NCI-H2107 treated with DMSO at 0.1 percent for 48 hours (cell line): ENCODE results near the gene SPOCK2.

Experiments used
- DNase-seq: peaks from one replicate; lab custom pipeline; 2025; ENCODE audit not compliant: unreplicated experiment; lab: John Stamatoyannopoulos, UW

SPOCK2 gene

DNA sequence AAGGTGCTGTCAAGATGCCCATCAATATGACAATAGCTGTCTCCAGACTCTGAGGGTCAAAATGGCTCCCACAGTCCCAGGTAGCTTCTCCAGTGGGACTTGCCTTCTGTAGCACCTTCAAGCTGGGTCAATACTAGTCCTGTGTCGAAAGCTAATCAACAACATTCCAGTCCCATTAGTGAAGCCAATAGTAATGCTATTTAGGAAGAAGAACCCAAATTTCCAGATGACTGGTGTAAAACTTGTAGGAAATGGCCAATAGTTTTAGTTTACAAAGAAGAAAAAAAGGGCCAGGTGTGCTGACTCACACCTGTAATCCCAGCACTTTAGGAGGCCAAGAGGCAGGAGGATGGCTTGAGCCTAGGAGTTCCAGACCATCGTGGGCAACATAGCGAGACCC is 2.0 kb upstream of the SPOCK2 start:
- no peak for DNase-seq

DNA sequence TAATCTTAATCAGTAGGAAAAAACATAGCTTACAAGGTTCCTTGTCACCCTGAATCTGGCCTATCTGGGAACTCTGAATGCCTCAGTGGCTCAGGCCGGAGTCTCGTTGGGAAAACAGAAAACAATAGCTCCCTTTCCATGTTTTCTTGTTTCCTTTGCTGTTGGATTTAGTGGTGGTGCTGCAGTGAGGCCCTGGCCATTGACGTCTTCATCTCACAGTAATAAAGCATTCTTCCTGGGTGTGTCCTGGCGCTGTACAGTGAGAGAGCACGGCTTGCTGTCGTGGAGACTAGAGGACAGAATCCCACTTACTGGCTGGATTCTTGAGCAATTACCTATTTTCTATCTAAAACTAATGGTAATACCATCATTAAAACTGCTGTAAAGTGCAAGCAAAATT is 1.3 kb upstream of the SPOCK2 start:
- DNase-seq: no peak

DNA sequence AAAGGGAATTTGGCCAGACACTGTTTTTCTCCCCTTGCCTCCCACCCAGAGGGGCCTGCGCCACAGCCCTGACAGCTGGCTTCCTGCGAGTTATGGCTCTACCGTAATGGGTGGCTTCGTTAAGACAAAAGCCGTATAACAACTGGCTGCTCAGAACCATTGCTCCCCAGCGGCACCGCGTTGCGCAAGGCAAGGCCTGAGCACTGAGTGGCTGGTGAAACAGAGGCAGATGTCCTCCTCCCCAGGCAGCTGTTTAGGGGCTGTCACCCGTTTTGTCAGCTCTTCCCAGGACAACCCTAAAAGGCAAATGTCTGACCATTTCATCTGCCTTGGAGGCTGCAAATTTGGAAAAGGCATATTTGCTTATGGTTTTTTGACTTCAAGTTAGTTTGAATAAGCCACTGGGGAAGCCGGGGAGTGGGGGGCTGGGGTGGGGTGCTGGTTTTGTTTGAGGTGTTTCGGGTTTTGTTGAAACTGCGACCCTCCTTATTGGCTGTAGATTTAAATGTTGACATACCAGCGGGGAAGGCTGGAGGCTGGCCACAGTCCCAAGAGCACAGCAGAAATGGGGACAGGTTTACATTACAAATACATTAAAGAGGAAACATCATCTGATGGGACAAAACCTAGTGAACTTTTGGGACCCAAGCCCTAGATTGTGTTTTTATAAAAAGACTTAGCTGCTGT is 681 bp upstream of the SPOCK2 start:
- no peak for DNase-seq

DNA sequence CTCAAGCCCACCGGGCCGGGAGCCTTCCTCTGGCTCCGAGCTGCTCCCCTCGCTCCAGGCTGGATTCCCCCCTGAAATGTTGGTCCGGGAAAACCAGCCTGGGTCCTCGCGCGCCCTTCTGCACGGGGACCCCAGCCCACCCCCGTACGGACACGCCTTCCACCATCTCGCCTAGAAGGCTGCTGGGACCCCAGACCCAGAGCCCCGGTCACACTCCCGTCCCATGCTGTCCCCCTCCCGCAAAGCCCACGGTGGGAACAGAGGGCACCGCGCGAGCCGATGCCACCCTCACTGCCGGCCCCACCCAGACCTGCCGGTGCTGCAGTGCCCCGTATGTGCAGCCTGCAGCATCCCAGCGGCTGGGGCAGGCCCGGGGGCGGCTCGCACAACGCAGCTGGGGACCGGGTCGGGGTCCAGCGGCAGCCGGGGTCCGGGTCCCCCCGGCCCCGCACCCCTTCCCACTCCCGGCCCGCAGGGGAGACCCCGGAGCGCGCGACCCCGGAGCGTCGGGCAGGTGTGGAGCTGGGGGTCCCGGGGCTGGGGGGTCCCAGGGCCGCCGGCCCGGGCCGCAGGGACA is 871 bp downstream of the SPOCK2 start:
- no peak for DNase-seq

DNA sequence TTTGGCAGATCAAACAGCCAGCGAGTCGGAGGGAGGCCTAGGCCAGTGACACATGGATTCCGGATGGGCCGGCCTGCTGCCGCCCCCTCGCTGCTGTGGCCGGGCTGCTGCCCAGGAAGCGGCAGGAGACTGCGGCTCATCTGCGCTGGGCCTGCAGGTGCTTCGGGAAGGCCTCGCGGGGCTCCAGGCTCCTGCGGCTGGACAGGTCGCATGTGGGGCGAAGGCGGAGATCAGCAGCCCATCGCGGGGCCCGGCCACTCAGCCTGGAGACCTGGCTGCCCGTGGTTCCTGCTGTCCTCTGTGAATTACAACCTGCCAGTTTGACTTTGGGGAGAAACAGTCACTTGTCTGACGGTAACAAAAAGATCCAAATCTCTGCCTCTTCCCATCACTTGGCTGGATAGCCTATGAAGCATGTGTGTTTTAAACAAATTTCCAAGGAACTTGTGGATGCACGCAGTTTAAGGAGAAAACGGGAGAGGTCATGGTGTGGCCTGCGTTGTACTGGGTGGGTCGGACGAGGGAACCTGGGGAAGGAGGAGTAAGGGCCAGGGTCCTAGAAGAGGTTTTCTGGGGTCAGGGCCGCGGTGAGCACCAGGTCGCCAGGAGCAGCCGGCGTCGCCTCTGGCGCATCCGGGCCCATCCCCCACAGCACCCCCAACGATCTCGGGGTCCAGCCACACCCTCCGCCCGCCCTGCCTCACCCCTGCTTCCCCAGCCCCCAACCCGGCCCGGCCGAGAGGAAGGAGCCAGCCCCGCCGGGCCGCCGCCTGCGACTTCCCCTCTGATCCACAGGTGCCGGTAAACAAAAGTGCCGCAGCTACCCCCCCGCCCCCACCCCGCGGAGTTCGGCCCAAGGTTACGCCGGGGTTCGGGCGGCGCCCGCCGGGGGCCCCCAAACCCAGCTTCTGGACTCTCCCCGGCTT is 1.6 kb downstream of the SPOCK2 start:
- no peak for DNase-seq

DNA sequence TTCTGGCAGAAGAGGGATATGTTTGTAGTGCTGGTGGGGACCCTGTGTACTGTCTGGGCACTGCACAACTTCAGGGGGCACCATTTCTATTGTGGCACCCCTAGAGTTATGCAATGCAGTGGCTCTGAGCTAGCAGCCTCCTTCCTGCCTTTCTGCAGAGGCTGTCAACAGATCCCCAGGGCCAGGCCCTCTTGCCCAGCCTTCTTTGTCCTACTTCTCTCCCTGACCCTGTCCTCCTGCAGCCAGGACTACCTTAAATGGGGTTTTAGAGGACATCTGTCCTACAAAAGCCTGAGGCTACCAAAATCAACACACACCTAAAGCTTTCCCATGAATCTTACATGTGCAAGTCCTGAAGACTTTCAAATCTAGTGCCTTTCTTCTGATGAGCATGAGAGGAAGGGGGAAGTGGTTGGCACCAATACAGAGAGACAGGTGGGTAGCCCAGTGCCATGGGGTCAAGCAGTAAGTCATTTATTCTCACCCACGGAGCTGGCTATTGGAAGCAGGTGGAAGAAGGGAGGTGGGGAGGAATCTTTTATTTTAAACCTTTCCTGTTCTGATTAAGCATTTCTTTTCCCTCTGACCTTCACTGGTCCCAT is 2.4 kb downstream of the SPOCK2 start:
- DNase-seq: no peak

DNA sequence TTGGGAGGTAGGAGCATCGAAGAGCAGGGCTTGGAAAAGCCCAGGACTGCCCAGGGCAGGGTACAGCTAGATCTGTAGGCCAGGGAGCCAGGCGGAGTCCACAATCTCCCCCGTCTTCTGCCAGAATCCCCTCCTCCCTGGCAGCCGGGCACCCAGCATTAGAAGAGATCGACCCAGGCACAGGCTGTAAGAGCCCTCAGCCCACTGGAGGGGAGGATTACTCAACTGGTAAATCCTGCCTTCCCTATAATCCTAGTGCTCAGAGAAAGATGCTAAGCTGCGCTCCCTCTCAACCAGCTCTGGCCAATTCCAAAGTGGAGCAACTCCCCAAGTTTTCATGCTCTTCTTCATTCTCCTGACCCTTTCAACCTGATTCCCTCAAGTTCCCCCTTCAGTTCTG is 3.2 kb downstream of the SPOCK2 start:
- DNase-seq: no peak

DNA sequence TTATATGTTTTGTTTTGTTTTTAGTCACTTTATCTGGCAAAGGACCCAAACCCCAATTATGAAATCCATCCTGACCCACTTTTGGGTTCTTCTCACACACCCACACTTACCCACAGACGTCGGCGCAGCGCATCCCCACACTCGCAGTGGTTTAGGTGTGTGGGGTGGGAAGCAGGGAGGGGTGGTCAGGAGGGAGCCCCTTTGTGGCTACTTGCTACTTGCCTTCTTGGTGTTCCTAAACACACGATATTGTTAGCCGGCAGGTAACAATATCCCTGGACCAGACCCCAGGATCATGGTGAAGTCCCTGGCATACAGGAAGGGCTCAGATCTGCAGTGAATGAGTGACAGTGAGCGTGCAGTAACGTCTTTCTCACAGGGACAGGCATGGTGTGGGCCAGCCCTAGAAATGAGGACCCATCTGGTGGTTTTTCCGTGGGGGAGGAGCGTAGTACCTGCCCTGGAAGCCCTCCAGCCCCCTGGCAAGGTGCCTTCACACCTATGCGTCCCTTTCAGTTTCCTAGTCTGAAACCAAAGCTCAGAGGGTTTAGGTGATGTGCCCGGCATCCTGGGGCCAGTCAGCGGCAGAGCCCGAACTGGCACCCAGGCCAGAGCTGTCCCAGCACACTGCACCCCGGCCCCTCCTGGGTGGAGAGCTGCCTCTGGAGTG is 4.4 kb downstream of the SPOCK2 start:
- DNase-seq: no peak

DNA sequence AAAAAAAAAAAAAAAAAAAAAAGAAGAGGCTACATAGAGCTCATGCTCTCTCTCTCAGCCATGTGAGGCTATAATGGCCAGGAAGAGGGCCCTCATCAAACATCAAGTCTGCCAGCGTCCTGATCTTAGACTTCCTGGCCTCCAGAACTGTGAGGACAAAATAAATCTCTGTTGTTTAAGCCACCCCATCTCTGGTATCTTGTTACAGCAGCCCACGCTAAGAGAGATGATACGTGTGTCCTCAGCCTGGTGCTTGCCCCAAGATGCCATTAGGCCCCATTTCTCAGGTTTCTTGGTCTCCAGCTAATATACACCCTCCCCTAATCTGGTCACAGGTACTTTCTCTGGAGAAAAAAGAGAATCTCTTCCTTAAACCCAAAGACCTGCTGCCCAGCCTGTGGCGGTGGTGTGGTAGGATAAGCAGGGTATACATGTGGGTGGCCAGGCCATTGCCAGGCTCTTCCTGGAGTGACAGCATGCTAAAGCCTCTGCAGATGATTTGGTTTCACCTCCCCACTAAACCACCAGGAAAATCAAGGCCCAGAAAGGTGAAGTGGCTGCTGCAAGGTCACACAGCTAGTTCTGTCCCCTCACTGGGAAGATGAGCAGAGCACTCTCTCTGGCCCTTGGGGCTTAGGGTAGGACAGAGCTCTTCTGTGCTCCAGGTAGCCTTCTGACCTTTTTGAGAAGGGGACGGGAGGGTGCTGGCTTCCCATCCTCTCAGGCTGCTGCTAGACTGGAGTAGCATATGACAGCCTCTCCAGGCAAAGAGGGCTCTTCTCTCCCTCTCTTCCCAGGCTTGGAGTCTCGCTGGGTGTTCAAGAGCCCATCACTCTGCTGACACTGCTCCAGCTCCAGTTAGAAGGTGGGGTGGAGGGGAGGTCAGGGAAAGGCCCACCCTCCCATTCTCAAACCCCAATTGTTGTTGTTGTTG is 5.2 kb downstream of the SPOCK2 start:
- no peak for DNase-seq

DNA sequence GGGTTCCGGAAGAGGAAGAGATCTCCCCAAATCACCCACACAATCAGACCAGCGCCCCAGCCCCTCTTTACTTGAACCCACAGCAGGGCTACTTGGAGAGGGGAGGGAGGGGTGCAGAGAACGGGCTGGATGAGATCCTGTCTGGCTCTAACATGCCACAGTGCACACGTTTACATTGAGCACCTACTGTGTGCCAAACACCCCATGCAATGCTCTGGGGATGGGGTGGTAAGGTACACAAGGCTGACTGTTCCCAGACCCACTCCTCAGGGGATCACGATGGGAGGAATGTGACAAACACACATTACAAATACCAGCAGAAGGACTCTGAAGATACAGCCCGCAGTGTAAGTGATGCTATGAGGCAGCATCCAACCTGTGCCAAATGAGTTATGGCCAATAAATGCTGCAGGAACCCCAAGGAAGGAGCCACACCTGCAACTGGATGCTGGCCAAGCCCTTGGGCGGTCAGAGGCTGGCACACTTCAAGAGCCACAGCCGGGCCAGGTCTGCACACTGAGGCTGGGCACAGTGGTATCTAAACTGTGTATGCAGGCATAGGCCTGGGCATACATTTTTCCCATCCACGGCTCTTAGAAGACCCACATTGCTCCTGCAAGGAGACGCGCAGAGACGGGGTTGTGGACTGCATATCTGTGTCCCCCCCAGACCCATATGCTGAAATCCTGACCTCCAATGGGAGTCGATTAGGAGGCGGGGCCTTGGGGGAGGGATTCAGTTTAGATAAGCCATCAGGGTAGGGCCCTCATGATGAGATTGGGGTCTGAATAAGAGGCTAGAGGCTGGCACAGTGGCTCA is 6.4 kb downstream of the SPOCK2 start:
- DNase-seq: no peak

DNA sequence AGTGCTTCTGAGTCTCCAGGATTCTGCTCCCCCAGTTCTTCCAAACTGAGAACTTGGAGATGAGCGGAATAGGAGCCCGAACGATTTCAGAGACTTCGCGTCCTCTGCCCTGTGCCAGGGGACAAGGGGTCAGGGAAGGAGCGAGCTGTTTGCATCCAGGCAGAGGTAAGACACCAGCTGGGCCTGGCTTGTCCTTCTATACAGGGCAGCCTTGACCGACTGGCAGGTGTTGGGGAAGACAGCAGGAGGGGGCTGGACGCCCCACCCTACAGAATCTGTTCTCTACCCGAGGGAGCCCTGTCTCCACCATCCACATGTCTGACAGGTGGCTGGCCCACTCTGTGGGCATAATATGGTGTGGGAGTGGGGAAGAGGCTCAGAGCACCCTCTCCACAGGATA is 7.1 kb downstream of the SPOCK2 start:
- no peak for DNase-seq

DNA sequence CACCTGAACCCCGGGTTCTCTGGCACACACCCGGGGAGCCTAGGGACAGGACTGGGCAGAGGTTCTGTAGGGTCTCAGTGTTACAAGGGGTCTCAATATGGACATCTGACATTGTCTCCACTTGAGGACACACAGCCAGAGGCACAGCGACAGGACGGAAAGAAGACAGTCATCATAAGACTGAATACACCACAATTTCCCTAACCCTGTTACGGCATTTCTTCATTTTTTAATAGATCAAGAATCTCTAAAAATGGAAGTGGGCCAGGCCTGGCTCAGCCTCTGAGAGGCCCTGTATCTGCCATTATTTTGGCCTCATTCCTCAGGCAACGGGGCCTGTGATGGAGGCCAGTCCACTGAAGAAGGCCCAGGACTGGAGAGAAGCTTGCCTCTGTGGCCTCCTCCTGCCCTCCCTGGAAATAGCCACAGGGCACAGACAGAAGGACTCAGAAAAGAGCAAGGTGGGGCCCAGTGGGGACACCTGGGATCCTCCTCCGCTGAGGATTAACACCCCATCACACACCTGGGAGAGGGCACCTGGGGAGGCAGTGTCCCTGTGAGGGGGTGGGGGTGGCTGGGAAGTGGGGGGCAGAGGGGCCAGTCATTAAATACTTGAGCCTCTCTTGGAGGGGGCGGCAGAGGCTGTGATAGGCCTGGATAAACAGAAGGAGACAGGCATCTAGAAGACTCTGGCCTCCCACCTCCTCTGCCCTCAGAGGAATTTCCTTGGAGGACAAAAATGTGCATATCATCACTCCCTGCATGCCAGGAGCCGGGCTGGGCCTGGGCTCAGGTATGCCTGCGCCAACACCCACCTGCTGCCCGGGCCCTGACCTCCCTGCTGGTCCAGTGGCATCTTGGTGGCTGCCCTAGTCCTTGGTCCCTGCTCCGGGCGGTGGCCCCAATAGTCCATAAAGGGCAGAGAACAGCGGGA is 8.0 kb downstream of the SPOCK2 start:
- DNase-seq: no peak

DNA sequence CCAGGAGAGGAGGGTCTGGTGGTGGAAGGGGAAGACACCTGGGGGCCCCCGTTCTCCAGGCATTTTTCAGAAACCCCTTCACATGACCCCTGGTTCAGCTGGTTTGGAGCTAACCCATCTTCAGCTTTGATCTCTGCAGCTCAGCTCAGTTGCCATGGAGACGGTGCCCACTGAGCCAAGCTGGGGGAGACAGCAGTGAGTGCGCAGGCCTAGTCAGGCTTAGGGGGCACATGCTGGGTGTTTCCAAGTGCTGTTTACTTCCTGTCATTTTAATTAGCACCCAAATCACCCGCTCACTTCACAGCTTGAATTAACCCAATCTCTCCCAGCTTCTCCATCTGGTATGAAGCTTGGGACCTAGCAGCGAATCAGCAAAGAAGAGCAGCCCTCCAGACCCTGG is 9.0 kb downstream of the SPOCK2 start:
- no peak for DNase-seq

DNA sequence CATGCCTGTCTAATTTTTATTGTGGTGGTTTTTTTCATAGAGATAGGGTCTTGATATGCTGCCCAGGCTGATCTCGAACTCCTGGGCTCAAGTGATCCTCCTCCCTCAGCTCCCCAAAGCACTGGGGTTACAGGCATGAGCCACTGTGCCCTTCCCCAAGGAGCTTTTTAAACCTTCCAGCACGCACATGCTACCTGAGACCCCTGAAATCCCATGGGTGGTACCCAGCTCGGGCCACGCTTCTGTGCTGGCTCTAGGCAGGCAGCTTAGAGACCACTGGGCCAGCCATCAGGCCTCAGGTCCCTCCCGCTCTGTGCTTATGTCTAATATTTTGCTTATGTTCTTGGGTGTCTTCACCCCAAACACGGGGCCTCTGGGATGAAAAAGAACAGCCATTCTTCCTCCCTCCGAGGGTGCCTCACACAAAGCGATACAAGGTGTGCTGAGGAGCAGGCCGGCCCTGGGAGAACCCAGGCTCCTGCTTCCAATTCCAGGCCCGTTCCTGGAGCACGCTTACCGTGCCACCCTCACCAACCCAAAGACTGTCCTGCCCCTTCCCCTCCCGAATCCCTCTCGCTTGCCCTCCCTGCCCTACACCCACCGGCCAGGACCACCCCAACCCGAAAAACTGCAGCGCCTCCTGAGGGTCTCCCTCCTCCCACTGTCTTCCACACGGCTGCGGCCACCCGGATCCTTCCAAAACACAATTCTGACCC is 10.9 kb downstream of the SPOCK2 start:
- DNase-seq: no peak

DNA sequence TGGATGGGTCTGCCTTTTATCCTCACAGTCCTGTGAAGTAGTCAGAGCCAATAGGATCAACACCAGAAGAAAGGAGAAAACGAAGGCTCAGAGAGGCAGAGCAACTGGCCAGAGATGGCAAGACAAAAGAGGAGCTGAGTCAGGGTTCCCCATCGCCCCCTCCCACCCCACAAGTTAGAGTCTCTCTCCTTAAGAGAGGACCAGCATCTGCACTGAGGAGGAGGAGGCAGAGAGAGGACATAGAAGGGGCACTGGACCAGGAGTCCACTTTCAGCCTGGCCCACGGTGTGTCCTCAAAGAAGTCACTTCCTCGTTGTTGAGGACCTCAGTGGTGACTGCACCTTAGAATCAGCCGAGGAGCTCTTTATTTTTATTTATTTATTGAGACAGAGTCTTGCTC is 11.6 kb downstream of the SPOCK2 start:
- no peak for DNase-seq

DNA sequence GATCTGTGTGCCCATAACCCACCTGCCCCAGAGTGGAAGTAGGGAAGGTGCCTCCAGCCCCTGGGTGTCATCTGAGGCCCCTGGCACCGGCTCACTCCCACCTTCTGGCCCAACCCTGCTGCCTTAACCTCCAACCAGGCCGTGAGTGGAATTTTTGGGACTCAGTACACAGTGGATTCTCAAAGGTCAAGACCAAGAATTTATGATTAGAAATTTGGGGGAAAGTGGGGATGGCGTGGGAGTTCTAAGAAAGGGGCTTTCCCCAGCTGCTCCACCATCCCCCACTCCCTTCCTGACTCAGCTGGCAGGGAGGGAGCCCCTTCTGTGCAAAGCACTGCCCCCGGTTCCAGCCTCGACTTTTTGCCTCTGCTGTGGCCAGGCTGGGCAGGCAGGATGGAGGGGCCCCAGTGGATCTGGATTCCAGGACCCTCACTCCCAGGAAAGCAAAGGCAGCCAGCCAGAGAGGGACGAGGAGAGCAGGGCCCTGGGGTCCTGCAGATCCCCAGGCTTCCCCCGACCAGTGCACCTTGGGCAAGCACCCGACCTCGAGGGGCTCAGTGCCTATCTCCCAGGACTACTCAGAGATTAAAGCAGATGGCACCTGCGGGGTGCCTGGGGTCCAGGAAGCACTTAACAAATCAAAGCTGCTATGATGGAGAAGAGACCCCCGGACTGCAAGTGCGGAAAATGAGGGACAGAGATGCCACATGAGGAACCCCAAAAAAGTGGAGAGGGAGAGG is 12.8 kb downstream of the SPOCK2 start:
- no peak for DNase-seq
